ENCODE measurements around the gene HBS1L. TPM values are rescaled to one million over a fixed set of nuclear protein-coding genes. Genes with fewer than 3 reads are reported as not detected.

Gene HBS1L
- polyA plus RNA-seq, 1 donor (not counting 4 experiments of a cell fraction or from before 2014, with no cell fraction given), result 61.6 TPM

DNA sequence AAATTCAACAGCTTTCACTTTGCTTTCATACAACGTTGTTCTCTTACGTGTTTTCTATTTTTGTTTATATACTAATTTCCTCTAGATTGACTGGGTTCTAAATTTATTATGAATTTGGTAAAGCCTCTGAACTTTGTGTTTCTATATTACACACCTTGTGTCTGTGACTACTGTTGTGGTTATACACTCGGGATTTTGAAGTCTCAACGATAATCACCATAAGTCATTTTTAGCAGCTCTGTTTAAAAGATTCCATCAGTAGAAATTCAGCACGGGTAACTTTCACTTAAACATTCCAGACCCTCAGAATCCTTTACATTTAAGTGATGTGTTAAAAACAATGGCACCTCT, 31.8 kb upstream of the HBS1L start:
- no peaks in the 10 kb centered on the region for H3K36me3 ChIP-seq (ENCODE audit: control insufficient read depth in 2 of 2, extremely low read depth in 1 of 2, insufficient read depth in 2 of 2, low read length in 2 of 2)
- H3K79me2 ChIP-seq (ENCODE audit: control insufficient read depth, insufficient read depth, low read length), result no peaks in the 10 kb centered on the region
- no peak overlapping the region for H2AFZ ChIP-seq (ENCODE audit: control insufficient read depth, low read length)
- H3K4me3 ChIP-seq (ENCODE audit: control insufficient read depth in 2 of 3, extremely low read depth in 1 of 3, insufficient read depth in 2 of 3, low read depth in 1 of 3, low read length in 3 of 3), result no peak overlapping the region
- no peak overlapping the region for H3K9ac ChIP-seq (ENCODE audit: control insufficient read depth, extremely low read depth, insufficient read depth, low read length)
- no peaks in the 10 kb centered on the region for H3K9me1 ChIP-seq (ENCODE audit: control insufficient read depth, extremely low read depth, insufficient read depth, low read length)
- no peaks in the 10 kb centered on the region for H4K20me1 ChIP-seq (ENCODE audit: control insufficient read depth, extremely low read depth, insufficient read depth, low read length)
- dilution Hi-C loops (cut with MboI; ENCODE audit: extremely low pct_ligation_motif_present, low sequenced_read_pairs), result no loop called here
- H3K27ac ChIP-seq (ENCODE audit: control insufficient read depth, insufficient read depth, low read length), result no peak overlapping the region
- no peak overlapping the region for H3K4me2 ChIP-seq (ENCODE audit: control insufficient read depth, extremely low read depth, insufficient read depth, low read depth, low read length)
- no peak for DNase-seq (ENCODE audit: low read depth, low spot score)
- H3K9me3 ChIP-seq (ENCODE audit: control insufficient read depth, low read depth, low read length), result no peaks in the 10 kb centered on the region
- FAIRE-seq, result no peak
- H3K27me3 ChIP-seq (ENCODE audit: control insufficient read depth, extremely low read depth, insufficient read depth, low read length), result peaks cover 2% of the 10 kb centered on the region
- TF ChIP-seq EZH2 (IDR thresholded peaks at IDR 0.05; ENCODE audit: low read length), result no peak
- TF ChIP-seq, protein P1, sequence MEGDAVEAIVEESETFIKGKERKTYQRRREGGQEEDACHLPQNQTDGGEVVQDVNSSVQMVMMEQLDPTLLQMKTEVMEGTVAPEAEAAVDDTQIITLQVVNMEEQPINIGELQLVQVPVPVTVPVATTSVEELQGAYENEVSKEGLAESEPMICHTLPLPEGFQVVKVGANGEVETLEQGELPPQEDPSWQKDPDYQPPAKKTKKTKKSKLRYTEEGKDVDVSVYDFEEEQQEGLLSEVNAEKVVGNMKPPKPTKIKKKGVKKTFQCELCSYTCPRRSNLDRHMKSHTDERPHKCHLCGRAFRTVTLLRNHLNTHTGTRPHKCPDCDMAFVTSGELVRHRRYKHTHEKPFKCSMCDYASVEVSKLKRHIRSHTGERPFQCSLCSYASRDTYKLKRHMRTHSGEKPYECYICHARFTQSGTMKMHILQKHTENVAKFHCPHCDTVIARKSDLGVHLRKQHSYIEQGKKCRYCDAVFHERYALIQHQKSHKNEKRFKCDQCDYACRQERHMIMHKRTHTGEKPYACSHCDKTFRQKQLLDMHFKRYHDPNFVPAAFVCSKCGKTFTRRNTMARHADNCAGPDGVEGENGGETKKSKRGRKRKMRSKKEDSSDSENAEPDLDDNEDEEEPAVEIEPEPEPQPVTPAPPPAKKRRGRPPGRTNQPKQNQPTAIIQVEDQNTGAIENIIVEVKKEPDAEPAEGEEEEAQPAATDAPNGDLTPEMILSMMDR (optimal IDR thresholded peaks at IDR 0.05 in 1 of 3, IDR thresholded peaks at IDR 0.05 in 1 of 3, conservative IDR thresholded peaks at IDR 0.05 in 1 of 3; ENCODE audit: extremely low read depth in 1 of 3, insufficient read depth in 2 of 3, low read length in 3 of 3), result no peak
- H3K4me1 ChIP-seq (ENCODE audit: control insufficient read depth, extremely low read depth, insufficient read depth, low read length), result no peaks in the 10 kb centered on the region

DNA sequence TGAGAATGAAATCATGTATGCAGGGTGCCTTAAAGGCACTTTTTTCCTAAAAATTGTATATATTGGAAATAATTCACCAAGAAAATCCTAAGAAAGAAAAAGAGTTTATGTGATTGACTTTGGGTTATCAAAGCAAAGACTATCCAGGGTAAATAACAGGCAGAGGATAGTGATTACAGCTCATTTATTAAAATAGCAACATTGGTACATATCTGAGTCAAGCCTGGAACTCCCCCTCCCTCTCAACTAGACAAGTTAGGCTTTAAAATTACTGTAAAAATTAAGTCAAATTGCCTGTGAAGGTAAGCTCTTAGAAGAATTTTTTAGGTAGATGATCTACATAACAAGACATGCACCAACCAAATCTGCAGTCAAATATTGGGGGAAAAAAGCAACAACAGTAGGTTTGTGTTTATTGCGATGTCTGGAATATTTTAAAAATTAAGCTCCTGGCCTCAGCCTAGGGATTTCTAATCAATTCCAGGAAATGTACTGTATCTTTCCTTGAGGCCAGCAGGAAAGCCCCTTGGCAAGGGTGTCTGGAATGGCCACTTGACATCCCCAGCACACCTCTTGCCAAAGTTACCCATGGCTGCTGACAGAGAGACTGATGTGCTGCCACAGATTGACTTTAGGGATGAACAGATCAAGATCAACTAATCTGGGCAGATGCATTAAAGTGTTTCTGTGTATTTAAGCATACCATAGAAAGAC, 31.2 kb upstream of the HBS1L start:
- dilution Hi-C loops (cut with MboI; ENCODE audit: extremely low pct_ligation_motif_present, low sequenced_read_pairs), result no loop called here
- H3K4me1 ChIP-seq (ENCODE audit: control insufficient read depth, extremely low read depth, insufficient read depth, low read length), result no peaks in the 10 kb centered on the region
- H3K27ac ChIP-seq (ENCODE audit: control insufficient read depth, insufficient read depth, low read length), result no peak overlapping the region
- peaks cover 2% of the 10 kb centered on the region for H3K27me3 ChIP-seq (ENCODE audit: control insufficient read depth, extremely low read depth, insufficient read depth, low read length)
- FAIRE-seq (no peak), DNase-seq (ENCODE audit: low read depth, low spot score) (no peak)
- H4K20me1 ChIP-seq (ENCODE audit: control insufficient read depth, extremely low read depth, insufficient read depth, low read length), result no peaks in the 10 kb centered on the region
- H3K4me3 ChIP-seq (ENCODE audit: control insufficient read depth in 2 of 3, extremely low read depth in 1 of 3, insufficient read depth in 2 of 3, low read depth in 1 of 3, low read length in 3 of 3), result no peak overlapping the region
- no peaks in the 10 kb centered on the region for H3K36me3 ChIP-seq (ENCODE audit: control insufficient read depth in 2 of 2, extremely low read depth in 1 of 2, insufficient read depth in 2 of 2, low read length in 2 of 2)
- no peaks in the 10 kb centered on the region for H3K9me1 ChIP-seq (ENCODE audit: control insufficient read depth, extremely low read depth, insufficient read depth, low read length)
- TF ChIP-seq, protein P1 (optimal IDR thresholded peaks at IDR 0.05 in 1 of 3, IDR thresholded peaks at IDR 0.05 in 1 of 3, conservative IDR thresholded peaks at IDR 0.05 in 1 of 3; ENCODE audit: extremely low read depth in 1 of 3, insufficient read depth in 2 of 3, low read length in 3 of 3), result no peak
- TF ChIP-seq EZH2 (IDR thresholded peaks at IDR 0.05; ENCODE audit: low read length), result no peak
- no peaks in the 10 kb centered on the region for H3K79me2 ChIP-seq (ENCODE audit: control insufficient read depth, insufficient read depth, low read length)
- H3K9me3 ChIP-seq (ENCODE audit: control insufficient read depth, low read depth, low read length), result no peaks in the 10 kb centered on the region
- H2AFZ ChIP-seq (ENCODE audit: control insufficient read depth, low read length), result no peak overlapping the region
- no peak overlapping the region for H3K4me2 ChIP-seq (ENCODE audit: control insufficient read depth, extremely low read depth, insufficient read depth, low read depth, low read length)
- H3K9ac ChIP-seq (ENCODE audit: control insufficient read depth, extremely low read depth, insufficient read depth, low read length), result no peak overlapping the region

All from keratinocyte (primary cell).